NCI-H2081 treated with DMSO at 0.1 percent for 48 hours (cell line): ENCODE measurements around the gene CARS2.

Experiments
- DNase-seq: peaks from one replicate; lab custom pipeline; 2025; lab: John Stamatoyannopoulos, UW

The CARS2 gene

GRCh38 chr13:110652231-110652730 is 53.6 kb downstream of the CARS2 start:
- no peak for DNase-seq

GRCh38 chr13:110651726-110652230 is 54.1 kb downstream of the CARS2 start:
- no peak for DNase-seq

GRCh38 chr13:110651271-110651670 is 54.6 kb downstream of the CARS2 start:
- DNase-seq = no peak

GRCh38 chr13:110650436-110650835 is 55.5 kb downstream of the CARS2 start:
- DNase-seq = no peak

GRCh38 chr13:110649551-110649950 is 56.4 kb downstream of the CARS2 start:
- no peak for DNase-seq

- no peak for DNase-seq
Observed at GRCh38 chr13:110648848-110649421, 57.0 kb downstream of the CARS2 start.

- no peak for DNase-seq
Observed at GRCh38 chr13:110648146-110648819, 57.6 kb downstream of the CARS2 start.

GRCh38 chr13:110647365-110647737 is 58.6 kb downstream of the CARS2 start:
- no peak for DNase-seq

- no peak for DNase-seq
Observed at GRCh38 chr13:110646442-110647364, 59.2 kb downstream of the CARS2 start.

GRCh38 chr13:110645750-110646149 is 60.2 kb downstream of the CARS2 start:
- no peak for DNase-seq

- no peak for DNase-seq
Observed at GRCh38 chr13:110644892-110645521, 60.9 kb downstream of the CARS2 start.

- no peak for DNase-seq
Observed at GRCh38 chr13:110643768-110644421, 62.0 kb downstream of the CARS2 start.

- DNase-seq = no peak
Observed at GRCh38 chr13:110643324-110643723, 62.6 kb downstream of the CARS2 start.

- DNase-seq = no peak
Observed at GRCh38 chr13:110642291-110642981, 63.5 kb downstream of the CARS2 start.

- DNase-seq = no peak
Observed at GRCh38 chr13:110641055-110642015, 64.6 kb downstream of the CARS2 start.

GRCh38 chr13:110640591-110641029 is 65.3 kb downstream of the CARS2 start:
- DNase-seq = no peak

- DNase-seq = no peak
Observed at GRCh38 chr13:110639935-110640334, 66.0 kb downstream of the CARS2 start.

GRCh38 chr13:110638814-110639806 is 66.8 kb downstream of the CARS2 start:
- DNase-seq = no peak
